ENCODE measurements around the gene PIEZO1. TPM values are rescaled to one million over a fixed set of nuclear protein-coding genes. Genes with fewer than 3 reads are reported as not detected.

PIEZO1 gene
- total RNA-seq, 1 donor from 2014 or later: 5.5 TPM

DNA sequence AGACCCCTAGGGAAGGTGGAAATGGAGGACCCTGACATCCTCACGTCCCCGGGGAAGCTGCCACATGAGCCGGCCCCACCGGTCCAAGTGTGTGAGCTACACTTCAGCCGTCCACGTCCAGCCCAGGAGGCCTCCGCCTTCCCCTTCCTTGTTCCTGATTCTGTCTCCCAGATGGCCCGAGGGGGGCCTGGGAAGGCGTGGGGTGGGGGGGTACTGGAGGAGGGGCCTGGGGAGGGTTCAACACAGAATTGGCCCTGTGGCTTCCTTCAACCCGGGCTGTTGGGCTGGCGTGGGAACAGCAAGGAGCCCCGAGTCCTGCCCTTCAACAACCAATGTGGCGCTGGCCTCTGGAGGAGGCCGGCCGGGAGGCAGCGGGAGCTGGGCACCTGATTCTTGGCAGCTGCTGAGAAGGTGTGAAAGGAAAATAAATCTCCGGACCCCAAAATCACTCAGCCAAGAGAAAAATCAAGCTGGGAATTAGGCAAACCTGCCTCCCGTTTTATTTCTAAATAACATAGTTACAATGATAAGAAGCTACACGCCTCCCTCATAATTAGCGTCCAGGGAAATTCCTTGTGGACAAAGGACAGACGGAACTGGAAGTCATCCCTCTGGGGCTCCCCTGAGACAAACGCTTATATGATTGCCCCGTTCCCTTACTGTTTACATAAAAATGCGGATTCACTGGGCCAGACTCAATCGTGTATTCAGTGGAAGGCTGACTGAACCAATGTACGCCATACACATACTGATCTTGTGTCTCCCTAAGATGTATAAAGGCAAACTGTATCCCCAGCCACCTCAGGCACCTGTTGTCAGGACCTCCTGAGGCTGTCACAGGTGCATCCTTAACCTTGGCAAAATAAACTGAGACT, 28.5 kb upstream of the PIEZO1 start:
- Histone ChIP-seq H4K20me1 (ENCODE audit: low read depth) (peaks cover 27% of the 10 kb centered on the region), H3K27me3 (no peaks in the 10 kb centered on the region), H3K79me2 (ENCODE audit: low read depth) (peaks cover 18% of the 10 kb centered on the region), H2AFZ (replicated peaks) (no peak overlapping the region), H3K27ac (no peak overlapping the region), H3K4me1 (peaks cover 4% of the 10 kb centered on the region), H3K36me3 (no peaks in the 10 kb centered on the region), H3K4me2 (no peak overlapping the region), H3F3A (ENCODE audit: low read depth) (peaks cover 37% of the 10 kb centered on the region), H3K4me3 (no peak overlapping the region), H3K9me3 (ENCODE audit: low read depth) (no peaks in the 10 kb centered on the region), H3K9ac (no peak overlapping the region)
- peaks cover 5% of the 10 kb centered on the region for H3K27me3 Mint-ChIP-seq (ENCODE audit: insufficient read depth, low read depth)
- H3K4me1 Mint-ChIP-seq: peaks cover 5% of the 10 kb centered on the region
- TF ChIP-seq EZH2 (IDR thresholded peaks at IDR 0.05): no peak
- TF ChIP-seq EZH2phosphoT487 (IDR thresholded peaks at IDR 0.05): no peak
- TF ChIP-seq, protein P1, sequence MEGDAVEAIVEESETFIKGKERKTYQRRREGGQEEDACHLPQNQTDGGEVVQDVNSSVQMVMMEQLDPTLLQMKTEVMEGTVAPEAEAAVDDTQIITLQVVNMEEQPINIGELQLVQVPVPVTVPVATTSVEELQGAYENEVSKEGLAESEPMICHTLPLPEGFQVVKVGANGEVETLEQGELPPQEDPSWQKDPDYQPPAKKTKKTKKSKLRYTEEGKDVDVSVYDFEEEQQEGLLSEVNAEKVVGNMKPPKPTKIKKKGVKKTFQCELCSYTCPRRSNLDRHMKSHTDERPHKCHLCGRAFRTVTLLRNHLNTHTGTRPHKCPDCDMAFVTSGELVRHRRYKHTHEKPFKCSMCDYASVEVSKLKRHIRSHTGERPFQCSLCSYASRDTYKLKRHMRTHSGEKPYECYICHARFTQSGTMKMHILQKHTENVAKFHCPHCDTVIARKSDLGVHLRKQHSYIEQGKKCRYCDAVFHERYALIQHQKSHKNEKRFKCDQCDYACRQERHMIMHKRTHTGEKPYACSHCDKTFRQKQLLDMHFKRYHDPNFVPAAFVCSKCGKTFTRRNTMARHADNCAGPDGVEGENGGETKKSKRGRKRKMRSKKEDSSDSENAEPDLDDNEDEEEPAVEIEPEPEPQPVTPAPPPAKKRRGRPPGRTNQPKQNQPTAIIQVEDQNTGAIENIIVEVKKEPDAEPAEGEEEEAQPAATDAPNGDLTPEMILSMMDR (IDR thresholded peaks at IDR 0.05): no peak
- H3K4me3 Mint-ChIP-seq: peak overlapping the region; percentile 24
- peak overlapping the region; percentile 42 for H3K27ac Mint-ChIP-seq
- no peaks in the 10 kb centered on the region for H3K9me3 Mint-ChIP-seq
- peaks cover 2% of the 10 kb centered on the region for H3K36me3 Mint-ChIP-seq
- DNase-seq (ENCODE audit: low spot score): no peak

DNA sequence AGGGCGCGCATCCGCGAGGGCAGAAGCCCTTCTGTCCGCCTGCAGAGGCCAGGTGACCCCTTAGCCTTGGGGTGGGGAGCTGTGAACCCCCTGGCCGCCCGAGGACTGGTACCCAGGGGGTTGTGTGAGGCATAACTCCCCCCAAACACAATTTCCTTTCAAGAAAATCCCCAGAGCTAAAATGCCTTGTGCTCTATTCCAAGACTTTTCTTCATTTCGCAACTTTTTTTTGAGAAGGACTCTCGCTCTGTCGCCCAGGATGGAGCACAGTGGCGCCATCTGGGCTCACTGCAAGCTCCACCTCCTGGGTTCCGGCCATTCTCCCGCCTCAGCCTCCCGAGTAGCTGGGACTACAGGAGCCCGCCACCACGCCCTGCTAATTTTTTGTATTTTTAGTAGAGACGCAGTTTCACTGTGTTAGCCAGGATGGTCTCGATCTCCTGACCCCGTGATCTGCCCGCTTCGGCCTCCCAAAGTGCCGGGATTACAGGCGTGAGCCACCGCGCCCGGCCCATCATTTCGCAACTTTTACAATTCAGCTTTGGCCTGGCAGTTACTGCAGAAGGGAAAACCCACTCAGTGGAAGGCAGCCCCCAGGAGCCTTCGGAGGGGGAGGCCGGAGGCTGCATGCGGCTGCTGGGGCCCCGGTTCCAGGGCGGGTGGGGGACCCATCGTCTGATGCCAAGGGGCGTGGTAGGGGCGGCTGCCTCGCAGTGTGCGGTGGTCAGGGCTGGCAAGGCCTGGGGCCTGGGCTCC, 27.7 kb upstream of the PIEZO1 start:
- DNase-seq (ENCODE audit: low spot score): no peak

DNA sequence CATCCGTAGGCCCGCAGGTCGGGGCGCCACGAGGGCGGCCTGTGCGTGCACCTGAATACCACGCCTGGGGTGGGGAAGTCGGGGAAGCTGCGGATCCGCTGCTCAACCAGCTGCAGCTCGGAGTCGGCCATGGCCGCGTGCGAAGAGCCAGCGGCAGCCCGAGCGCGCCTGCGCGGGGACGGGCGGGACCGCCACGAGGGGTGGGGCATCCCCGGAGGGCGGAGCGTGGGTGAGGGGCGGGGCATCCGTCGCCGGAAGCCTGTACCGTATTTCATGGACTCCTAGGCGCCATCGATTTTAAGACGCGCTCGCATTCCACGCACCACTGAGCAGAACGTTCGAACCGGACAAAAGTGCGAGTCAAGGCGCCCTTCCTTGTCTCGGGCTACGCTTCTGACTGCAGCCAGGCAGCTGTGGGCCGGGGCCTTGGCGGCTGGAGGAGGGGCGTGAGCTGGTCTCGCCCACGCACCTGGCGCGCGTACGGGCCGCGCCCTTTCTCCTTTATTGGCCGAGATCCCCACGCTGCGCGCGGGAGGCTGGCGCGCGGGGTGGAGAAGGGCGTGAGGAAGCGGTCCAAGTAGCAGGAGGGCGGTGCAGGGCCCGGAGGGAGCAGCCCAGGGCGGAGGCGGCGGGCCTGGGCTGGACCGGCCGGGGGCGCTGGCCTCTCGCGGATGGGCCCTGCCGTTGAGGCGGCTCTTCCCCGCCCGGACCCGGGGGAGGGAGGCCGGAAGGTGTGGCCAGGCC, 26.9 kb upstream of the PIEZO1 start, which contains the start of gene APRT:
Gene APRT (minus strand): TSS at position 160 of the 744 bp plus-strand sequence. CDS start 29 bp downstream, at position 131.
- DNase-seq (ENCODE audit: low spot score): peak; percentile 95
- Histone ChIP-seq H2AFZ (replicated peaks) (peak within 1 kb of the TSS; percentile 97), H3K9me3 (ENCODE audit: low read depth) (no peaks in the 10 kb centered on the region), H3K4me1 (peaks cover 4% of the 10 kb centered on the region), H3K4me2 (peak within 1 kb of the TSS; percentile 83), H3K27me3 (no peaks in the 10 kb centered on the region), H3K36me3 (no peaks in the 10 kb centered on the region), H3K4me3 (peak within 1 kb of the TSS; percentile 70), H3F3A (ENCODE audit: low read depth) (peaks cover 43% of the 10 kb centered on the region), H3K27ac (peak within 1 kb of the TSS; percentile 68), H3K79me2 (ENCODE audit: low read depth) (peaks cover 18% of the 10 kb centered on the region), H4K20me1 (ENCODE audit: low read depth) (peaks cover 32% of the 10 kb centered on the region), H3K9ac (peak within 1 kb of the TSS; percentile 61)
- peak within 1 kb of the TSS; percentile 90 for H3K4me3 Mint-ChIP-seq
- peaks cover 4% of the 10 kb centered on the region for H3K36me3 Mint-ChIP-seq
- H3K4me1 Mint-ChIP-seq: peaks cover 3% of the 10 kb centered on the region
- peaks cover 11% of the 10 kb centered on the region for H3K27me3 Mint-ChIP-seq (ENCODE audit: insufficient read depth, low read depth)
- peak within 1 kb of the TSS; percentile 89 for H3K27ac Mint-ChIP-seq
- no peaks in the 10 kb centered on the region for H3K9me3 Mint-ChIP-seq
- TF ChIP-seq, protein P1 (IDR thresholded peaks at IDR 0.05): peak; percentile 49
- TF ChIP-seq EZH2phosphoT487 (IDR thresholded peaks at IDR 0.05): no peak

More for the DNA sequence above, 27.7 kb upstream of the PIEZO1 start:
- Histone ChIP-seq H3K79me2 (ENCODE audit: low read depth) (peaks cover 18% of the 10 kb centered on the region), H3K9me3 (ENCODE audit: low read depth) (no peaks in the 10 kb centered on the region), H4K20me1 (ENCODE audit: low read depth) (peaks cover 31% of the 10 kb centered on the region), H2AFZ (replicated peaks) (peak overlapping the region; percentile 97), H3K4me1 (peaks cover 4% of the 10 kb centered on the region), H3K9ac (no peak overlapping the region), H3K27me3 (no peaks in the 10 kb centered on the region), H3F3A (ENCODE audit: low read depth) (peaks cover 43% of the 10 kb centered on the region), H3K27ac (peak overlapping the region; percentile 68), H3K4me2 (peak overlapping the region; percentile 83), H3K36me3 (no peaks in the 10 kb centered on the region), H3K4me3 (peak overlapping the region; percentile 70)
- Mint-ChIP-seq H3K27ac (peak overlapping the region; percentile 89), H3K27me3 (ENCODE audit: insufficient read depth, low read depth) (peaks cover 5% of the 10 kb centered on the region), H3K4me3 (peak overlapping the region; percentile 83), H3K4me1 (peaks cover 3% of the 10 kb centered on the region), H3K36me3 (peaks cover 4% of the 10 kb centered on the region), H3K9me3 (no peaks in the 10 kb centered on the region)
- TF ChIP-seq EZH2 (IDR thresholded peaks at IDR 0.05) (no peak), EZH2phosphoT487 (IDR thresholded peaks at IDR 0.05) (no peak)
- TF ChIP-seq, protein P1 (IDR thresholded peaks at IDR 0.05): no peak
